ENCODE results near the gene PPP6R2. TPM values are rescaled to one million over a fixed set of nuclear protein-coding genes. Genes with fewer than 3 reads are reported as not detected.

The PPP6R2 gene
- total RNA-seq, 3 donors from 2014 or later: 48.3 to 54.1 (median 49.5) TPM

GRCh38 chr22:50461979-50462540, 118.9 kb downstream of the PPP6R2 start:
- Histone ChIP-seq H3K27ac (no peak overlapping the region), H3K4me1 (no peaks in the 10 kb centered on the region), H3K9me3 (no peaks in the 10 kb centered on the region), H3K27me3 (no peaks in the 10 kb centered on the region), H3K4me3 (no peak overlapping the region), H3K36me3 (peaks cover 42% of the 10 kb centered on the region)
- TF ChIP-seq CTCF (IDR thresholded peaks at IDR 0.05) (no peak), POLR2A (IDR thresholded peaks at IDR 0.05) (no peak), POLR2AphosphoS5 (IDR thresholded peaks at IDR 0.05) (no peak)
- no peak for DNase-seq (ENCODE audit: low spot score in 2 of 2)
- intact Hi-C loops (cut with DNase I; ENCODE audit: low total_unique reads): no loop called here

GRCh38 chr22:50463188-50463900, 120.2 kb downstream of the PPP6R2 start:
- no peak overlapping the region for H3K4me3 ChIP-seq
- H3K9me3 ChIP-seq: no peaks in the 10 kb centered on the region
- H3K27ac ChIP-seq: no peak overlapping the region
- no peaks in the 10 kb centered on the region for H3K27me3 ChIP-seq
- no peaks in the 10 kb centered on the region for H3K4me1 ChIP-seq
- TF ChIP-seq CTCF (IDR thresholded peaks at IDR 0.05): no peak
- TF ChIP-seq POLR2AphosphoS5 (IDR thresholded peaks at IDR 0.05): no peak
- no peak for TF ChIP-seq POLR2A (IDR thresholded peaks at IDR 0.05)
- H3K36me3 ChIP-seq: peaks cover 42% of the 10 kb centered on the region
- intact Hi-C loops (cut with DNase I; ENCODE audit: low total_unique reads): no loop called here
- DNase-seq (ENCODE audit: low spot score in 2 of 2): no peak

GRCh38 chr22:50464451-50464850, 121.3 kb downstream of the PPP6R2 start:
- Histone ChIP-seq H3K4me1 (peaks cover 0 to 3% of the 10 kb centered on the region in 2 donors), H3K27ac (no peak overlapping the region), H3K27me3 (no peaks in the 10 kb centered on the region), H3K36me3 (peaks cover 34% of the 10 kb centered on the region), H3K4me3 (no peak overlapping the region), H3K9me3 (no peaks in the 10 kb centered on the region)
- intact Hi-C loops (cut with DNase I; ENCODE audit: low total_unique reads): no loop called here
- TF ChIP-seq POLR2AphosphoS5 (IDR thresholded peaks at IDR 0.05) (no peak), POLR2A (IDR thresholded peaks at IDR 0.05) (no peak), CTCF (IDR thresholded peaks at IDR 0.05) (no peak)
- DNase-seq (ENCODE audit: low spot score in 2 of 2): no peak

- Histone ChIP-seq H3K9me3 (no peaks in the 10 kb centered on the region), H3K4me3 (no peak overlapping the region), H3K36me3 (peaks cover 28% of the 10 kb centered on the region), H3K4me1 (peaks cover 5 to 12% of the 10 kb centered on the region in 2 donors), H3K27me3 (no peaks in the 10 kb centered on the region), H3K27ac (no peak overlapping the region)
- no peak for TF ChIP-seq POLR2AphosphoS5 (IDR thresholded peaks at IDR 0.05)
- TF ChIP-seq CTCF (IDR thresholded peaks at IDR 0.05): no peak
- no peak for TF ChIP-seq POLR2A (IDR thresholded peaks at IDR 0.05)
- no peak for DNase-seq (ENCODE audit: low spot score in 2 of 2)
- intact Hi-C loops (cut with DNase I; ENCODE audit: low total_unique reads): no loop called here
These were observed 122.2 kb downstream of the PPP6R2 start for GRCh38 chr22:50465066-50465930.

GRCh38 chr22:50467341-50467740, 124.2 kb downstream of the PPP6R2 start:
- no peaks in the 10 kb centered on the region for H3K27me3 ChIP-seq
- H3K36me3 ChIP-seq: peaks cover 17% of the 10 kb centered on the region
- H3K4me1 ChIP-seq: peaks cover 8 to 29% of the 10 kb centered on the region in 2 donors
- H3K4me3 ChIP-seq: no peak overlapping the region
- TF ChIP-seq POLR2A (IDR thresholded peaks at IDR 0.05) (no peak), CTCF (IDR thresholded peaks at IDR 0.05) (no peak), POLR2AphosphoS5 (IDR thresholded peaks at IDR 0.05) (no peak)
- DNase-seq (ENCODE audit: low spot score in 2 of 2): no peak
- intact Hi-C loops (cut with DNase I; ENCODE audit: low total_unique reads): no loop called here
- no peak overlapping the region for H3K27ac ChIP-seq
- H3K9me3 ChIP-seq: no peaks in the 10 kb centered on the region

All from breast epithelium (tissue), 4 donors.